Tibial artery (tissue), 4 donors: ENCODE results near the gene STK36.

ENCODE experiments used
- DNase-seq, 2 donors: peaks; one replicate each; pipeline ENCODE4 v3.0.0-alpha.2; 2019
- H3K27ac ChIP-seq, 2 donors: fragments of 200-600 bp; sonication (generic) in 1 of 2; 1 replicate in 1 of 2; 2 replicates in 1 of 2; pipeline ENCODE4 v1.5.1; 2018 to 2019; ENCODE audit warnings: mild to moderate bottlenecking in 1 of 2
- H3K27me3 ChIP-seq, 2 donors: fragments of 200-600 bp; sonication (generic) in 1 of 2; one replicate each; pipeline versions ENCODE4 v1.5.1 to v1.6.0; 2016 to 2019
- H3K36me3 ChIP-seq, 3 donors: fragments of 200-600 bp; sonication (generic) in 2 of 3; one replicate each; pipeline ENCODE4 v1.5.1; 2016 to 2019; ENCODE audit warnings: mild to moderate bottlenecking in 2 of 3
- H3K4me1 ChIP-seq, 4 donors: fragments of 200-600 bp; sonication (generic) in 2 of 4; 1 replicate in 3 of 4; 2 replicates in 1 of 4; pipeline ENCODE4 v1.5.1; 2016 to 2019
- H3K4me3 ChIP-seq, 2 donors: fragments of 200-600 bp; sonication (generic) in 1 of 2; 1 replicate in 1 of 2; 2 replicates in 1 of 2; pipeline ENCODE4 v1.5.1; 2018 to 2019; ENCODE audit warnings: mild to moderate bottlenecking in 2 of 2
- H3K9me3 ChIP-seq, 3 donors: fragments of 200-600 bp; sonication (generic) in 1 of 3; one replicate each; pipeline ENCODE4 v1.5.1; 2016 to 2019
- CTCF ChIP-seq, 2 experiments: fragments of 200-600 bp in 1 of 2; fragments of 450-650 bp in 1 of 2; IDR thresholded peaks; one replicate each; pipeline ENCODE4 v1.5.1; 2017 to 2019; ENCODE audit warnings: antibody characterized with exemption in 2 of 2, mild to moderate bottlenecking in 1 of 2, moderate library complexity in 1 of 2
- intact Hi-C: fragments of 100-400 bp; cut with DNase I; formaldehyde crosslinking; loops from one replicate; pipeline ENCODE4 v1.15.0; 2023; ENCODE audit warnings: low total_unique reads

The STK36 gene

GRCh38 chr2:218732761-218733158, 60.9 kb downstream of the STK36 start:
- intact Hi-C loops: no loop called here
- DNase-seq: no peak
- peaks cover 4 to 7% (median 4%) of the 10 kb centered on the region in 3 donors for H3K36me3 ChIP-seq
- H3K27ac ChIP-seq: peak overlapping the region in 1 of 2 donors; percentile 41
- TF ChIP-seq CTCF (IDR thresholded peaks at IDR 0.05): no peak
- H3K4me1 ChIP-seq: peaks cover 0 to 18% (median 10%) of the 10 kb centered on the region in 4 donors
- H3K4me3 ChIP-seq: no peak overlapping the region
- H3K9me3 ChIP-seq: no peaks in the 10 kb centered on the region
- no peaks in the 10 kb centered on the region for H3K27me3 ChIP-seq

DNA sequence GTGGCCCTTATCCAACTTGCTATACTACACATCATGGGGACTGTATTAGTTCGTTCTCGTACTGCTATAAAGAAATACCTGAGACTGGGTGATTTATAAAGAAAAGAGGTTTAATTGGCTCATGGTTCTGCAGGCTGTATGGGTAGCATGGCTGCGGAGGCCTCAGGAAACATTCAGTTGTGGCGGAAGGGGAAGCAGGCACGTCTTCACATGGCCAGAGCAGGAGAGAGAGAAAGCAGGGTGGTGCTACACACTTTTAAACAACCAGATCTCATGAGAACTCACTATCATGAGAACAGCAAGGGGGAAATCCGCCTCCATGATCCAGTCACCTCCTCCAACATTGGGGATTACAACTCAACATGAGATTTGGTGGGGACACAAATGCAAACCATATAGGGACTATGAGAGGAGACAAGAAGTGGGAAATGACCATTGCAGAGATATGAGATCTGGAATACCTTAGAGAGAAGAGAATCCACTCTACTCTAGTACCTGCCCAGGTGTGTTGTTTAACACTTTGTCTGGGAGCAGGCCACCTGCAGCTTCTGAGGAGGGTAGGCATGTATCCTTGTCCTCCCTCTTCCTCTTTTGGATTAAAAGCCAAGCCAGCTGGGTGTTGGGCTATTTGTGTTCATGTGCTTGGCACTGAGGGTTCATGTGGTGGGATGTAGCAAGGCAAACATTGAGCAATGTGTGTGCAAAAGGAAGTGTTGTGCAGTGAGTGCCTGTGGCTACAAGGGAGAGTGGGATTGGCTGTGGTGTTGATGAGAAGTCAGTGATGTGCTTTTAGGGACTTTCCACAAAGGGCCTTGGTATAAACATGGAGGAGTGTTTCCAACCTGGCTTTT, 61.5 kb downstream of the STK36 start:
- peak; percentile 61 to 66 for DNase-seq
- H3K27ac ChIP-seq: no peak overlapping the region

DNA sequence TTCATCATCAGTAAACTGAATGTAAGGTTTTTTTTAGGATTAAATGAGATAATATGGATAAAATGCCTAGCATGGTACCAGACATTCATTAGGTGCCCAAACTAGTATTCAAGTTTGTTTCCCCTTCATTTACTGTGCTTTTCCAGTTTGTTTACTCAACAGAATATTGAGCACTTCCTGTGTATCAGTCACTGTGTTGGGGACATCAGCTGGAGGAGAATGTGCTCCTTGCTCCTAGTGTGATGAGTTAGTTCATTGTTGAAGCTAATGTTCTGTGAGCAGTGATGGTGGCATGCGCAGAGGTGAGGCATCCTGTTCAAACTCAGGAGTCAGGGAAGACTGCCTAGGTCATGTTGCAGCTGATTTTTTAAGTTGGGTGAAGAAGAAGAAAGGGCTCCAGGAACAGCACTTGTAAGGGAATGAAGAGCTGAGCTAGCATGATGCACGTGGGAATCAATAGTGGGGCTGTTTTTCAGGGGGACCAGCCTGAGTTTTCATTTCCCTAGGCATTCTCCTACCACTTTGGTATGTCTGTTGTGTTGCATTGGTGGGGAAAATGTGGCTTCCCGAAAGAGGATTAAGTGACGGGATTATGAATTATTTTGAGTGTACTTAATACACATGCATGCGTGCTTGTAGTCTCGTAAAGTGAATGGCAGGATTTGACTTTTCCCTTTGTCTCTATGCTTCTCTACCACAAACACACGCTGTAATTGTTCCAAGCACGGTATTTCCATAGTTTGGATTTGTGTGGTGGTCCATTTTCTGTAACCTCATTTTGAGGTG, 62.5 kb downstream of the STK36 start:
- Histone ChIP-seq H3K27ac (no peak overlapping the region), H3K27me3 (no peaks in the 10 kb centered on the region), H3K36me3 (peaks cover 16 to 23% (median 19%) of the 10 kb centered on the region in 3 donors), H3K4me3 (no peak overlapping the region), H3K9me3 (no peaks in the 10 kb centered on the region), H3K4me1 (peaks cover 0 to 18% (median 10%) of the 10 kb centered on the region in 4 donors)
- TF ChIP-seq CTCF (IDR thresholded peaks at IDR 0.05): no peak
- intact Hi-C loops: no loop called here
- no peak for DNase-seq

More for the DNA sequence above, 61.5 kb downstream of the STK36 start:
- Histone ChIP-seq H3K9me3 (no peaks in the 10 kb centered on the region), H3K4me3 (no peak overlapping the region), H3K36me3 (peaks cover 10 to 14% (median 11%) of the 10 kb centered on the region in 3 donors), H3K4me1 (peaks cover 0 to 18% (median 10%) of the 10 kb centered on the region in 4 donors), H3K27me3 (no peaks in the 10 kb centered on the region)
- TF ChIP-seq CTCF (IDR thresholded peaks at IDR 0.05): no peak
- intact Hi-C loops: no loop called here

- intact Hi-C loops: no loop called here
- H3K4me3 ChIP-seq: no peak overlapping the region
- H3K9me3 ChIP-seq: no peaks in the 10 kb centered on the region
- H3K4me1 ChIP-seq: peaks cover 0 to 11% (median 7%) of the 10 kb centered on the region in 4 donors
- H3K36me3 ChIP-seq: peaks cover 30 to 44% (median 39%) of the 10 kb centered on the region in 3 donors
- H3K27me3 ChIP-seq: no peaks in the 10 kb centered on the region
- no peak for TF ChIP-seq CTCF (IDR thresholded peaks at IDR 0.05)
- DNase-seq: no peak
- H3K27ac ChIP-seq: no peak overlapping the region
These were observed 64.6 kb downstream of the STK36 start for GRCh38 chr2:218736531-218736930.

GRCh38 chr2:218743068-218743467, 71.2 kb downstream of the STK36 start:
- Histone ChIP-seq H3K36me3 (peaks cover 49 to 70% (median 63%) of the 10 kb centered on the region in 3 donors), H3K27me3 (no peaks in the 10 kb centered on the region), H3K4me1 (peaks cover 0 to 5% (median 0%) of the 10 kb centered on the region in 4 donors), H3K4me3 (no peak overlapping the region), H3K27ac (no peak overlapping the region), H3K9me3 (no peaks in the 10 kb centered on the region)
- DNase-seq: no peak
- intact Hi-C loops: no loop called here
- no peak for TF ChIP-seq CTCF (IDR thresholded peaks at IDR 0.05)
